Measurements from ENCODE around the gene ROBO1.

DNA sequence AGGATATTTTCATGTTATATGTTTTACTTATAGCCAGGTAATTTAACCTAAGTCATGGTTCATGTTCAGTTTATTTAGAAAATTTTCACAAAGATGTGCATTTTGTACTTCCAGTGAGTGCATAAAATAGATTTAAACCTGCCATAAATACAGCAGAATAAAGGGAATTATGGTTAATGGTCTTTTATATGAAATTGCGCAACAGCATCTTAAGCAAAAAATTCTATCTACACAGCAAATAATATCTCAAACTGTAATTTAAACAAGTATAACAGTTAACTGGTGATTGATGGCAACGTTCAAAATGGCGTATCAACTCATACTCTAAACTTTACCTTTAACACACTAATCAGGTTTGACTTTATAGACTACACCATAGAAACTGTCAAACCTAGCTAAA, 97.6 kb downstream of the ROBO1 start:
- no peak for TF ChIP-seq EZH2phosphoT487 (IDR thresholded peaks at IDR 0.05; ENCODE audit: borderline replicate concordance, low read length)
- TF ChIP-seq, protein P1, sequence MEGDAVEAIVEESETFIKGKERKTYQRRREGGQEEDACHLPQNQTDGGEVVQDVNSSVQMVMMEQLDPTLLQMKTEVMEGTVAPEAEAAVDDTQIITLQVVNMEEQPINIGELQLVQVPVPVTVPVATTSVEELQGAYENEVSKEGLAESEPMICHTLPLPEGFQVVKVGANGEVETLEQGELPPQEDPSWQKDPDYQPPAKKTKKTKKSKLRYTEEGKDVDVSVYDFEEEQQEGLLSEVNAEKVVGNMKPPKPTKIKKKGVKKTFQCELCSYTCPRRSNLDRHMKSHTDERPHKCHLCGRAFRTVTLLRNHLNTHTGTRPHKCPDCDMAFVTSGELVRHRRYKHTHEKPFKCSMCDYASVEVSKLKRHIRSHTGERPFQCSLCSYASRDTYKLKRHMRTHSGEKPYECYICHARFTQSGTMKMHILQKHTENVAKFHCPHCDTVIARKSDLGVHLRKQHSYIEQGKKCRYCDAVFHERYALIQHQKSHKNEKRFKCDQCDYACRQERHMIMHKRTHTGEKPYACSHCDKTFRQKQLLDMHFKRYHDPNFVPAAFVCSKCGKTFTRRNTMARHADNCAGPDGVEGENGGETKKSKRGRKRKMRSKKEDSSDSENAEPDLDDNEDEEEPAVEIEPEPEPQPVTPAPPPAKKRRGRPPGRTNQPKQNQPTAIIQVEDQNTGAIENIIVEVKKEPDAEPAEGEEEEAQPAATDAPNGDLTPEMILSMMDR (conservative IDR thresholded peaks at IDR 0.05; ENCODE audit: low read depth, low read length): no peak
- no peak for TF ChIP-seq EZH2 (IDR thresholded peaks at IDR 0.05; ENCODE audit: low read length, unreplicated experiment)

Measured in PC-3 (cell line).